ENCODE results near the gene CDCA3.

Gene CDCA3

DNA sequence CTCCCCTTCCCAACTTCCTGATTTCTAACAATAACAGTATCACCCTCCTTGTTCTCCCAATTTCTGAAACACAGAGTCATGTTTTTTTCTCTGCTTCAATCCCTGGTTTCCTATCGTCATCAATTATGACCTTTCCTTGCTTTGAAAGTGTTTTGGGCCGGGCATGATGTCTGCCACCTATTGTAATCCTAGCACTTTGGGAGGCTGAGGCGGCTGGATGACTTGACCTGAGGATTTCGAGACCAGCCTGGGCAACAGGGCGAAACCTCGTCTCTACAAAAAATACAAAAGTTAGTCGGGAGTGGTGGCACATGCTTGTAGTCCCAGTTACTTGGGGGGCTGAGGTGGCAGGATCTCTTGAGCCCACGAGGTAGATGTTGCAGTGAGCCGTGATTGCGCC, 42.0 kb downstream of the CDCA3 start:
- no peak for DNase-seq (ENCODE audit: low read depth, low spot score)
- CTCF ChIA-PET, result interaction anchor here (1.0 to 3.3 kb wide), 6 partner anchors 12 to 195 kb away, joined by 3 to 19 read pairs (median 4); partner anchors contain the start of genes MLF2 and PTMS
- POLR2A ChIA-PET, result no interaction called here
- H3K4me3 ChIP-seq (ENCODE audit: low read depth, low read length), result no peak overlapping the region
- TF ChIP-seq, protein P1, sequence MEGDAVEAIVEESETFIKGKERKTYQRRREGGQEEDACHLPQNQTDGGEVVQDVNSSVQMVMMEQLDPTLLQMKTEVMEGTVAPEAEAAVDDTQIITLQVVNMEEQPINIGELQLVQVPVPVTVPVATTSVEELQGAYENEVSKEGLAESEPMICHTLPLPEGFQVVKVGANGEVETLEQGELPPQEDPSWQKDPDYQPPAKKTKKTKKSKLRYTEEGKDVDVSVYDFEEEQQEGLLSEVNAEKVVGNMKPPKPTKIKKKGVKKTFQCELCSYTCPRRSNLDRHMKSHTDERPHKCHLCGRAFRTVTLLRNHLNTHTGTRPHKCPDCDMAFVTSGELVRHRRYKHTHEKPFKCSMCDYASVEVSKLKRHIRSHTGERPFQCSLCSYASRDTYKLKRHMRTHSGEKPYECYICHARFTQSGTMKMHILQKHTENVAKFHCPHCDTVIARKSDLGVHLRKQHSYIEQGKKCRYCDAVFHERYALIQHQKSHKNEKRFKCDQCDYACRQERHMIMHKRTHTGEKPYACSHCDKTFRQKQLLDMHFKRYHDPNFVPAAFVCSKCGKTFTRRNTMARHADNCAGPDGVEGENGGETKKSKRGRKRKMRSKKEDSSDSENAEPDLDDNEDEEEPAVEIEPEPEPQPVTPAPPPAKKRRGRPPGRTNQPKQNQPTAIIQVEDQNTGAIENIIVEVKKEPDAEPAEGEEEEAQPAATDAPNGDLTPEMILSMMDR (IDR thresholded peaks at IDR 0.05; ENCODE audit: insufficient read depth, low read length, missing control alignments), result no peak

DNA sequence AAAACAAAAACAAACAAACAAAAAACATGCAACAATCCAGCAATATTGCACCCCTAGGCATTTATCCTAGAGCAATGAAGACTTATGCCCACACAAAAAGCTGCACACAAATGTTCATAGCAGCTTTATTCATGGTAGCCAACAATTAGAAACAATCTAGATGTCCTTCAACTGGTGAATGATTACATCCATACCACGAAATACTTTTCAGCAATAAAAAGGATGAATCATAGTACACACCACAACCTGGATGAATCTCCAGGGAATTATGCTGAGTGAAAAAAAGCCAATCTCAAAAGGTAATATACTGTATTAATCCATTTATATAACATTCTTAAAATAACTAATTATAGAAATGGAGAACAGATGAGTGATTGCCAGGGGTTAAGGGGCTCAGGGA, 43.9 kb downstream of the CDCA3 start:
- DNase-seq (ENCODE audit: low read depth, low spot score), result no peak
- POLR2A ChIA-PET, result no interaction called here
- TF ChIP-seq, protein P1 (IDR thresholded peaks at IDR 0.05; ENCODE audit: insufficient read depth, low read length, missing control alignments), result no peak
- H3K4me3 ChIP-seq (ENCODE audit: low read depth, low read length), result no peak overlapping the region
- CTCF ChIA-PET, result interaction anchor here (0.7 to 3.3 kb wide), 3 partner anchors 29 to 151 kb away, joined by 3 to 19 read pairs (median 3); partner anchors contain the start of gene MLF2

DNA sequence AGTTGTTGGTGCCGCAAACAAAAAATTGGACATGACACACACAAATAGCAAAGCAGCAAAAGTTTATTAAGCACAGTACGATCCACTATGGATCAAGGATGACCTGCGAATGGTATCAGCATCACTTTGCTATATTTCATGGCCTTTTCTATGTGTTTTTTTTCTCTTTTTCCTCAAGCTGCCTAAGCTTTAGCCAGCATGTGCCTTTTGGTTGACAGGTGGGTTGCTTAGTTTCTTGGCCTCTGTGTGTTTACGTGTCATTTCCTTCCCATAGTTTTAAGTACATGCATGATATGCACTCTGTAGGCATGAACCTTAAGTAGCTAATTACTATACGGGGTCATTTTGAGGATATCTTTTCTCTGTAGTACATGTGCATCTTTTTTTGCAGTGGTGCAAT, 51.9 kb downstream of the CDCA3 start:
- no peak overlapping the region for H3K4me3 ChIP-seq (ENCODE audit: low read depth, low read length)
- ChIA-PET CTCF (no interaction called here), POLR2A (no interaction called here)
- TF ChIP-seq, protein P1 (IDR thresholded peaks at IDR 0.05; ENCODE audit: insufficient read depth, low read length, missing control alignments), result no peak
- DNase-seq (ENCODE audit: low read depth, low spot score), result no peak

Measured in AG04449 (cell line).